ENCODE measurements around the gene SMTNL1. TPM values are rescaled to one million over a fixed set of nuclear protein-coding genes. Genes with fewer than 3 reads are reported as not detected.
"Not testable (repeated sequence)": the region's sequence is repeated elsewhere in the genome, so short reads cannot be mapped to it uniquely, and the experiment has no call there.

SMTNL1 gene
- total RNA-seq, 1 donor from 2014 or later: not detected

- DNase-seq; ATAC-seq; intact Hi-C loops (cut with micrococcal nuclease): not testable (repeated sequence)
These were observed 2.9 kb upstream of the SMTNL1 start for GRCh38 chr11:57534449-57534848.

GRCh38 chr11:57539342-57539741 lies 1.9 kb downstream of the SMTNL1 start:
- intact Hi-C loops (cut with micrococcal nuclease): no loop called here
- DNase-seq: no peak
- ATAC-seq: no peak

- intact Hi-C loops (cut with micrococcal nuclease): no loop called here
- DNase-seq: no peak
- ATAC-seq: peak; percentile 90
These were observed 3.8 kb downstream of the SMTNL1 start for GRCh38 chr11:57541169-57541568.

- DNase-seq: no peak
- no peak for ATAC-seq
- intact Hi-C loops (cut with micrococcal nuclease): no loop called here
These were observed 5.2 kb downstream of the SMTNL1 start for GRCh38 chr11:57542582-57542981.

GRCh38 chr11:57543593-57543992 lies 6.2 kb downstream of the SMTNL1 start:
- ATAC-seq (no peak), DNase-seq (no peak)
- intact Hi-C loops (cut with micrococcal nuclease): no loop called here

- ATAC-seq: no peak
- DNase-seq: no peak
- intact Hi-C loops (cut with micrococcal nuclease): no loop called here
These were observed 7.2 kb downstream of the SMTNL1 start for GRCh38 chr11:57544566-57544965.

GRCh38 chr11:57545883-57546282 lies 8.5 kb downstream of the SMTNL1 start:
- intact Hi-C loops (cut with micrococcal nuclease): no loop called here
- DNase-seq: no peak
- no peak for ATAC-seq

- intact Hi-C loops (cut with micrococcal nuclease): no loop called here
These were observed 9.1 kb downstream of the SMTNL1 start for GRCh38 chr11:57546451-57546850.

GRCh38 chr11:57546869-57547475 lies 9.6 kb downstream of the SMTNL1 start:
- DNase-seq (no peak), ATAC-seq (no peak)
- intact Hi-C loops (cut with micrococcal nuclease): no loop called here

More at GRCh38 chr11:57546451-57546850, 9.1 kb downstream of the SMTNL1 start:
- ATAC-seq (no peak), DNase-seq (no peak)

GRCh38 chr11:57547854-57548377 lies 10.5 kb downstream of the SMTNL1 start:
- intact Hi-C loops (cut with micrococcal nuclease): no loop called here
- no peak for DNase-seq
- ATAC-seq: no peak

GRCh38 chr11:57549983-57550382 lies 12.6 kb downstream of the SMTNL1 start:
- no peak for DNase-seq
- no peak for ATAC-seq
- intact Hi-C loops (cut with micrococcal nuclease): no loop called here

- ATAC-seq (no peak), DNase-seq (no peak)
- intact Hi-C loops (cut with micrococcal nuclease): no loop called here
These were observed 14.5 kb downstream of the SMTNL1 start for GRCh38 chr11:57551941-57552340.

- DNase-seq (no peak), ATAC-seq (no peak)
- intact Hi-C loops (cut with micrococcal nuclease): no loop called here
These were observed 15.1 kb downstream of the SMTNL1 start for GRCh38 chr11:57552479-57552878.

GRCh38 chr11:57555393-57555792 lies 18.0 kb downstream of the SMTNL1 start:
- DNase-seq (no peak), ATAC-seq (no peak)
- intact Hi-C loops (cut with micrococcal nuclease): no loop called here

- intact Hi-C loops (cut with micrococcal nuclease): no loop called here
- no peak for DNase-seq
- no peak for ATAC-seq
These were observed 18.6 kb downstream of the SMTNL1 start for GRCh38 chr11:57556041-57556440.

GRCh38 chr11:57560146-57560545 lies 22.8 kb downstream of the SMTNL1 start:
- DNase-seq: no peak
- no peak for ATAC-seq
- intact Hi-C loops (cut with micrococcal nuclease): no loop called here

GRCh38 chr11:57562596-57562995 lies 25.2 kb downstream of the SMTNL1 start:
- ATAC-seq (no peak), DNase-seq (no peak)
- intact Hi-C loops (cut with micrococcal nuclease): no loop called here

GRCh38 chr11:57566005-57566904 lies 28.9 kb downstream of the SMTNL1 start:
- intact Hi-C loops (cut with micrococcal nuclease): loop anchor here (5.0 kb wide), 1 partner anchor 76 kb away; no protein-coding TSS in a partner anchor
- peak; percentile 53 for ATAC-seq
- no peak for DNase-seq

GRCh38 chr11:57566905-57567514 lies 29.6 kb downstream of the SMTNL1 start:
- DNase-seq (no peak), ATAC-seq (peak; percentile 19)
- intact Hi-C loops (cut with micrococcal nuclease): loop anchor here (5.0 kb wide), 1 partner anchor 75 kb away; no protein-coding TSS in a partner anchor

All from left ventricle myocardium superior (tissue), 1 donor.